AG08395 (cell line): ENCODE measurements around the gene UFSP1.

Source experiments
- DNase-seq: peaks from one replicate; pipeline ENCODE4 v3.0.0; 2012; ENCODE audit warnings: mixed read lengths, low spot score

UFSP1 gene

GRCh38 chr7:100882201-100882600 is 7.3 kb downstream of the UFSP1 start:
- no peak for DNase-seq

GRCh38 chr7:100881136-100881535 is 8.4 kb downstream of the UFSP1 start:
- no peak for DNase-seq

GRCh38 chr7:100880645-100881044 is 8.9 kb downstream of the UFSP1 start:
- no peak for DNase-seq

- DNase-seq = no peak
Measured at GRCh38 chr7:100879685-100880261, 9.7 kb downstream of the UFSP1 start.

- no peak for DNase-seq
Measured at GRCh38 chr7:100878685-100879084, 10.8 kb downstream of the UFSP1 start.

GRCh38 chr7:100878013-100878412 is 11.5 kb downstream of the UFSP1 start:
- no peak for DNase-seq

- DNase-seq = peak; percentile 41
Measured at GRCh38 chr7:100875356-100875751, 14.2 kb downstream of the UFSP1 start.

- peak; percentile 98 for DNase-seq
Measured at GRCh38 chr7:100874577-100875355, 14.7 kb downstream of the UFSP1 start, which contains the start of gene SRRT. TSS of gene SRRT (plus strand) at chr7:100875103. CDS start at chr7:100875591, 488 bp downstream.

- DNase-seq = no peak
Measured at GRCh38 chr7:100874300-100874576, 15.3 kb downstream of the UFSP1 start.

- no peak for DNase-seq
Measured at GRCh38 chr7:100873599-100874299, 15.8 kb downstream of the UFSP1 start.

- DNase-seq = no peak
Measured at GRCh38 chr7:100867776-100868485, 21.6 kb downstream of the UFSP1 start.

GRCh38 chr7:100867040-100867775 is 22.3 kb downstream of the UFSP1 start, which contains the start of gene TRIP6:
TSS of gene TRIP6 (plus strand) at chr7:100867387. CDS start at chr7:100867498, 111 bp downstream.
- peak; percentile 98 for DNase-seq

GRCh38 chr7:100866729-100867039 is 22.8 kb downstream of the UFSP1 start:
- no peak for DNase-seq

- DNase-seq = peak; percentile 70
Measured at GRCh38 chr7:100865938-100866728, 23.4 kb downstream of the UFSP1 start.

- DNase-seq = peak; percentile 42
Measured at GRCh38 chr7:100865372-100865911, 24.1 kb downstream of the UFSP1 start.

GRCh38 chr7:100864263-100864845 is 25.2 kb downstream of the UFSP1 start:
- no peak for DNase-seq

- no peak for DNase-seq
Measured at GRCh38 chr7:100863406-100863950, 26.0 kb downstream of the UFSP1 start.

- DNase-seq = no peak
Measured at GRCh38 chr7:100861616-100861985, 27.9 kb downstream of the UFSP1 start.

- DNase-seq = no peak
Measured at GRCh38 chr7:100860702-100861615, 28.6 kb downstream of the UFSP1 start.
